Testis (tissue), 3 donors: ENCODE results near the gene LTBP4. TPM values are rescaled to one million over a fixed set of nuclear protein-coding genes. Genes with fewer than 3 reads are reported as not detected.

Experiments
- DNase-seq: peaks from one replicate; pipeline ENCODE4 v3.0.0-alpha.2; 2019
- H3K27ac ChIP-seq, 2 donors: fragments of 200-600 bp; sonication (generic); one replicate each; pipeline ENCODE4 v1.5.1; 2019
- H3K27me3 ChIP-seq: fragments of 200-600 bp; sonication (generic); one replicate; pipeline ENCODE4 v1.5.1; 2019
- H3K36me3 ChIP-seq: fragments of 200-600 bp; sonication (generic); one replicate; pipeline ENCODE4 v1.5.1; 2017; ENCODE audit warnings: low read depth; ENCODE audit errors: missing control alignments
- H3K4me1 ChIP-seq: fragments of 200-600 bp; sonication (generic); one replicate; pipeline ENCODE4 v1.5.1; 2019
- H3K4me3 ChIP-seq, 2 donors: fragments of 200-600 bp; sonication (generic); one replicate each; pipeline ENCODE4 v1.5.1; 2017 to 2019
- H3K9me3 ChIP-seq: fragments of 200-600 bp; sonication (generic); one replicate; pipeline ENCODE4 v1.5.1; 2017
- CTCF ChIP-seq, 3 experiments: fragments of 450-650 bp in 2 of 3; fragments of 200-600 bp in 1 of 3; sonication (generic) in 1 of 3; IDR thresholded peaks; one replicate each; pipeline ENCODE4 v1.5.1; 2016 to 2019; ENCODE audit warnings: antibody characterized with exemption in 3 of 3, mild to moderate bottlenecking in 2 of 3, moderate library complexity in 1 of 3
- POLR2A ChIP-seq: fragments of 450-650 bp; IDR thresholded peaks from one replicate; pipeline ENCODE4 v1.6.1; 2017; ENCODE audit warnings: antibody characterized with exemption, mild to moderate bottlenecking, moderate library complexity
- WGBS, 2 donors: methylation state at CpG; one replicate each; pipeline ENCODE4 v1.1.5; 2018; 5-methylcytosine and 5-hydroxymethylcytosine counted together
- intact Hi-C: fragments of 100-400 bp; cut with DNase I; formaldehyde crosslinking; loops from one replicate; pipeline ENCODE4 v1.15.1; 2023; ENCODE audit warnings: low total_unique reads
- polyA plus RNA-seq: library from polyadenylated mRNA; stranded (reverse); fragments of 350-450 nt; fragmentation: Illumina TruSeq; extraction: RNeasy Lipid Tissue Mini Kit (QIAGEN cat#74804); gene quantifications from one replicate; pipeline ENCODE4 v1.2.3, GENCODE V29; 2014; ENCODE audit warnings: low read depth, low replicate concordance; ENCODE audit not compliant: insufficient read depth
- total RNA-seq, 2 donors: library from RNA; depleted of rRNA; stranded (reverse); fragments of >200 nt; gene quantifications; one replicate each; pipeline ENCODE4 v1.2.3, GENCODE V29; 2016

LTBP4 gene
- total and polyA plus RNA-seq, 3 donors from 2014 or later: 270 to 417 (median 309) TPM

- Histone ChIP-seq H3K9me3 (no peaks in the 10 kb centered on the region), H3K36me3 (no peaks in the 10 kb centered on the region), H3K4me3 (no peak overlapping the region), H3K27me3 (no peaks in the 10 kb centered on the region), H3K4me1 (peaks cover 9% of the 10 kb centered on the region), H3K27ac (no peak overlapping the region)
- TF ChIP-seq CTCF (IDR thresholded peaks at IDR 0.05) (no peak), POLR2A (no peak)
- no peak for DNase-seq
- 90 to 93% methylated on average over 5 of the region's 5 CpGs for WGBS, 2 donors
- intact Hi-C loops: no loop called here
Observed at GRCh38 chr19:40659116-40659515, 57.9 kb downstream of the LTBP4 start.

GRCh38 chr19:40659566-40659965, 58.4 kb downstream of the LTBP4 start:
- no peaks in the 10 kb centered on the region for H3K9me3 ChIP-seq
- no peaks in the 10 kb centered on the region for H3K36me3 ChIP-seq
- H3K4me1 ChIP-seq: peaks cover 9% of the 10 kb centered on the region
- DNase-seq: no peak
- no peak for TF ChIP-seq POLR2A
- TF ChIP-seq CTCF (IDR thresholded peaks at IDR 0.05): no peak
- WGBS, 2 donors: 78 to 87% methylated on average over 11 of the region's 11 CpGs
- no peak overlapping the region for H3K27ac ChIP-seq
- intact Hi-C loops: no loop called here
- no peak overlapping the region for H3K4me3 ChIP-seq
- H3K27me3 ChIP-seq: no peaks in the 10 kb centered on the region

- TF ChIP-seq CTCF (IDR thresholded peaks at IDR 0.05) (no peak), POLR2A (no peak)
- peak overlapping the region in 1 of 2 donors; percentile 84 for H3K27ac ChIP-seq
- DNase-seq: no peak
- H3K36me3 ChIP-seq: no peaks in the 10 kb centered on the region
- H3K4me1 ChIP-seq: peaks cover 9% of the 10 kb centered on the region
- 44 to 60% methylated on average over 1 of the region's 1 CpG for WGBS, 2 donors
- H3K4me3 ChIP-seq: no peak overlapping the region
- intact Hi-C loops: loop anchor here (5.0 to 10.0 kb wide), 3 partner anchors 56 to 483 kb away; partner anchors contain the start of genes COQ8B and ITPKC
- H3K9me3 ChIP-seq: no peaks in the 10 kb centered on the region
- no peaks in the 10 kb centered on the region for H3K27me3 ChIP-seq
Observed at GRCh38 chr19:40661616-40662015, 60.4 kb downstream of the LTBP4 start.

GRCh38 chr19:40662925-40663694, 61.9 kb downstream of the LTBP4 start:
- no peaks in the 10 kb centered on the region for H3K9me3 ChIP-seq
- H3K27me3 ChIP-seq: no peaks in the 10 kb centered on the region
- peak overlapping the region; percentile 51 to 79 for H3K4me3 ChIP-seq
- DNase-seq: peak; percentile 94
- H3K36me3 ChIP-seq: no peaks in the 10 kb centered on the region
- TF ChIP-seq POLR2A (no peak), CTCF (IDR thresholded peaks at IDR 0.05) (peak; percentile 98 to 99 (median 99))
- intact Hi-C loops: loop anchor here (5.0 to 10.0 kb wide), 3 partner anchors 54 to 482 kb away; partner anchors contain the start of genes COQ8B and ITPKC
- WGBS, 2 donors: 1 to 2% methylated on average over 21 to 60 of the region's 60 CpGs
- peak overlapping the region; percentile 81 to 84 for H3K27ac ChIP-seq
- peaks cover 9% of the 10 kb centered on the region for H3K4me1 ChIP-seq
